ENCODE results near the gene TMEM171.

- no peak for TF ChIP-seq CTCF (IDR thresholded peaks at IDR 0.05 in 2 of 3, conservative IDR thresholded peaks at IDR 0.05 in 1 of 3; ENCODE audit: borderline replicate concordance in 1 of 3, insufficient read depth in 1 of 3, low read depth in 2 of 3, low read length in 2 of 3)
- no peak for TF ChIP-seq CEBPB (IDR thresholded peaks at IDR 0.05; ENCODE audit: low read depth)
- TF ChIP-seq YY1 (IDR thresholded peaks at IDR 0.05; ENCODE audit: extremely low read depth, insufficient replicate concordance, low read depth, low read length), result no peak
These were observed 31.5 kb downstream of the TMEM171 start for GRCh38 chr5:73151766-73152410.

Measured in HCT116 (cell line).